ENCODE data around the gene MT1HL1.
"Not testable (repeated sequence)": the region's sequence is repeated elsewhere in the genome, so short reads cannot be mapped to it uniquely, and the experiment has no call there.

Gene MT1HL1

DNA sequence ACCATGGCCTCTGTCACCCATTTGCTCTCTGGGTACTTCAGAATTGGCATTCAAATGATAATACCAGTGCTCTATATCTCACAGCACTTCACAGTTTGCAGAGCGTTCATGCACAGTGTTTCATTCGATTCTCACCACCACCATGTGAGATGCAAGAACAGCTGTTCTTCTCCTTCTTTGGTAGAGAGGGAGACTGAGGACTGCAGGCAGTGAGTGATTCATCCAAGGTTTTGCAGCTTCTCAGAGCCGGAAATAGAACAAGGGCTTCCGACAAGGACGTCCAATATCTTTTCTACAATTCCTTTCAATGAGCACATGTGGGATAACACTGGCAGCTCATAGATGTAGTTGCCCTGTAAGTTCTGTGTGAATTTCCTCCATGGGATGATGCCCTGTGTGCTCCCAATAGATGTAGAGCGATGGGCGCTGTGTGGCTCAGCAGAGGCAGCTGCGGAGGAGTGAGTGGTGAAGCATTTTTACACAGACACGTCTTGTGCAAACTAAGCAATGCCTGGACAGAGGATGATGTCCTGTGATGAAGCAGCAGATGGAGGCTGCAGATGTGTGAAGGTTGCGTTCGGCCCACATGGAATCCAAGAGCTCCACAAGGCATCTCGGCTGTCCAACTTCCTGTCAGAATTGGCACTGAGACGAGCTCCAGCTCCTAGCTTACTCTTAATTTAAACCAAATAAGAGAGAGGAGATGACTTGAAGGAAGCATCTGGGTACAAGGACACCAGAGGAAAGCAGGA lies 24.9 kb downstream of the MT1HL1 start:
- TF ChIP-seq, protein P1, sequence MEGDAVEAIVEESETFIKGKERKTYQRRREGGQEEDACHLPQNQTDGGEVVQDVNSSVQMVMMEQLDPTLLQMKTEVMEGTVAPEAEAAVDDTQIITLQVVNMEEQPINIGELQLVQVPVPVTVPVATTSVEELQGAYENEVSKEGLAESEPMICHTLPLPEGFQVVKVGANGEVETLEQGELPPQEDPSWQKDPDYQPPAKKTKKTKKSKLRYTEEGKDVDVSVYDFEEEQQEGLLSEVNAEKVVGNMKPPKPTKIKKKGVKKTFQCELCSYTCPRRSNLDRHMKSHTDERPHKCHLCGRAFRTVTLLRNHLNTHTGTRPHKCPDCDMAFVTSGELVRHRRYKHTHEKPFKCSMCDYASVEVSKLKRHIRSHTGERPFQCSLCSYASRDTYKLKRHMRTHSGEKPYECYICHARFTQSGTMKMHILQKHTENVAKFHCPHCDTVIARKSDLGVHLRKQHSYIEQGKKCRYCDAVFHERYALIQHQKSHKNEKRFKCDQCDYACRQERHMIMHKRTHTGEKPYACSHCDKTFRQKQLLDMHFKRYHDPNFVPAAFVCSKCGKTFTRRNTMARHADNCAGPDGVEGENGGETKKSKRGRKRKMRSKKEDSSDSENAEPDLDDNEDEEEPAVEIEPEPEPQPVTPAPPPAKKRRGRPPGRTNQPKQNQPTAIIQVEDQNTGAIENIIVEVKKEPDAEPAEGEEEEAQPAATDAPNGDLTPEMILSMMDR (IDR thresholded peaks at IDR 0.05) = no peak
- Histone ChIP-seq H3K27ac (no peak overlapping the region), H3K9me3 (ENCODE audit: control insufficient read depth, low read length) (no peaks in the 10 kb centered on the region)

DNA sequence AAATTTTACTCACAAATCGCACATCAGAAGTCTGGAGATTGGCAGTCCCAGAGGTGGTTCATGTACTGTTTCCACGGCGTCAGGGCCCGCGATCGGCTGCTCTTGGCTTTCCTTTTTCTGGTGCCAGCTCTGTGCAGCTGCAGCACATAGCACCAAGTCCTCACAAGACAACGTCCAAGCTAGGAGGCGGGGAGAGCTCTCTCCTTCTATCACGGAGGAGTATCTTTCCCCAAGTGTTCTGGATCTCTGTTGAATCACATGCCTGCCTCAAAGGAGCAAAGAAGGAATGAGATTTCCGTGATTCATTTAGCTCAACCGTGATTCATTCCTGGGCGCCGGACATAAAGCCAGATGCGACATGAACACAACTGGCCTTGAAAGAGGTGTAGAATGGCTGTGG lies 25.5 kb downstream of the MT1HL1 start:
- H3K4me2 ChIP-seq (ENCODE audit: low read length) = no peak overlapping the region
- no peaks in the 10 kb centered on the region for H3K9me3 ChIP-seq (ENCODE audit: control insufficient read depth, low read length)
- no peaks in the 10 kb centered on the region for H3K4me1 ChIP-seq
- H3K9ac ChIP-seq = no peak overlapping the region
- H3K27ac ChIP-seq = no peak overlapping the region
- no peak overlapping the region for H2AFZ ChIP-seq
- H3K36me3 ChIP-seq (ENCODE audit: control insufficient read depth, insufficient read depth, low read length) = no peaks in the 10 kb centered on the region
- TF ChIP-seq, protein P1 (IDR thresholded peaks at IDR 0.05) = no peak
- H3K27me3 ChIP-seq (ENCODE audit: control insufficient read depth, insufficient read depth, low read length) = no peaks in the 10 kb centered on the region
- H3K79me2 ChIP-seq = no peaks in the 10 kb centered on the region
- no peak overlapping the region for H3K4me3 ChIP-seq (ENCODE audit: low read depth, low read length)

More for the DNA sequence above, 24.9 kb downstream of the MT1HL1 start:
- Histone ChIP-seq H3K4me1 (no peaks in the 10 kb centered on the region), H2AFZ (no peak overlapping the region), H3K4me3 (ENCODE audit: low read depth, low read length) (no peak overlapping the region), H3K79me2 (no peaks in the 10 kb centered on the region), H3K9ac (no peak overlapping the region), H3K36me3 (ENCODE audit: control insufficient read depth, insufficient read depth, low read length) (no peaks in the 10 kb centered on the region), H3K4me2 (ENCODE audit: low read length) (no peak overlapping the region), H3K27me3 (ENCODE audit: control insufficient read depth, insufficient read depth, low read length) (no peaks in the 10 kb centered on the region)

DNA sequence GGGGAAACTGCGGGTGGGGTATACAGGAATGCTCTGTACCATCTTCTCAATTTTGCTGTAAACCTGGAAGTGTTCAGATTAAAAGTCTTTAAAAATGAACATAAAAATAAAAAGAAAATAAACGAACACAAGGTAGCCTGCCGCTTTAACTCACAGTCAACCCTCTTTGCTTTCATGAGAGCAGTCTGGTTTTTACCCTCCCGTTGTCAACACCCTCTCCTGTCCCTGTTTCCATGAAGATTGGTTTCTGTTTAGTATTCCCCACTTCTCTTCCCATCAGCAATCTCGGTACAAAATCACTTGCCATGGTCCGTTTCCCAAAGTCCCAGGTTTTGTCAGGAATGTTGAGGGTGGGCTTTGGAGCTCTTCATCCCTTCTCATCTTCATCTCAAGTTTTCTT lies 28.8 kb downstream of the MT1HL1 start:
- Histone ChIP-seq H3K36me3 (ENCODE audit: control insufficient read depth, insufficient read depth, low read length) (no peaks in the 10 kb centered on the region), H3K4me2 (ENCODE audit: low read length) (no peak overlapping the region), H3K4me1 (no peaks in the 10 kb centered on the region), H3K27me3 (ENCODE audit: control insufficient read depth, insufficient read depth, low read length) (no peaks in the 10 kb centered on the region), H3K27ac (no peak overlapping the region), H2AFZ (no peak overlapping the region), H3K9ac (no peak overlapping the region), H3K9me3 (ENCODE audit: control insufficient read depth, low read length) (no peaks in the 10 kb centered on the region), H3K4me3 (ENCODE audit: low read depth, low read length) (no peak overlapping the region), H3K79me2 (no peaks in the 10 kb centered on the region)
- TF ChIP-seq, protein P1 (IDR thresholded peaks at IDR 0.05) = no peak

DNA sequence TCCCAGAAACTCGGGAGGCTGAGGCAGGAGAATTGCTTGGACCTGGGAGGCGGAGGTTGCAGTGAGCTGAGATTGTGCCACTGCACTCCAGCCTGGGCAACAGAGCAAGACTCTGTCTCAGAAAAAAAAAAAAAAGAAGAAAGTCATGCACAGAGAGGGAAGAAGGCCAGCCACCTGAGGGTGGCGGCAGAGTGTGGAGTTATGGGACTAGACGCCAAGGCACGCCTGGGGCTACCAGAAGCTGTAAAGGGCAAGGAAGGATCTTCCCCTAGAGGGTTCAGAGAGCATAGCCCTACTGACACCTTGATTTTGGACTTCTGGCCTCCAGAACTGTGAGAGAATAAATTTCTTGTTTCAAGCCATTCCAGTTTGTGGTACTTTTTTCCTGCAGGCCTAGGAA lies 30.2 kb downstream of the MT1HL1 start:
- H3K79me2 ChIP-seq; H3K27me3 ChIP-seq (ENCODE audit: control insufficient read depth, insufficient read depth, low read length); H3K36me3 ChIP-seq (ENCODE audit: control insufficient read depth, insufficient read depth, low read length); H3K4me3 ChIP-seq (ENCODE audit: low read depth, low read length); H3K27ac ChIP-seq; H3K9ac ChIP-seq; H3K9me3 ChIP-seq (ENCODE audit: control insufficient read depth, low read length); H3K4me2 ChIP-seq (ENCODE audit: low read length); H3K4me1 ChIP-seq; H2AFZ ChIP-seq: not testable (repeated sequence)

DNA sequence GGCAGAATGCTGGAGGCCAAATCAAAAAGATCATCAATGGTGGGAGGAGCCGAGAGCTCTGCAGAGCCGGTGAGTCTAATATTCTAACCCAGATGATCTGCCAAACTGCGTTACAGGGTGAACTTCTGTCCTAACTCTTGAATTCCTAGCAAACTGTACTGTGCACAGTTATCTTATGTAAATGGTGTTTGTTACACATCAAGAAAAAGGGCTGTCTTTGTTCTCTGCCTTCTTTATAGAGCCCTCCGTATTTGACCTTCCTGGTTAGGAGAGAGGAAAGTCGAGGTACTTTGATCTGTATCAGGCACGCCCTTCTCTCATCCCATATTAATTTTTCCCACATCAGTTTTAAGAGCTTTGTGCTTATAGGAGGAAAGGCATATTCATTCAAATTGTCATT lies 37.6 kb downstream of the MT1HL1 start:
- Histone ChIP-seq H3K36me3 (ENCODE audit: control insufficient read depth, insufficient read depth, low read length) (no peaks in the 10 kb centered on the region), H3K27ac (no peak overlapping the region), H3K9me3 (ENCODE audit: control insufficient read depth, low read length) (no peaks in the 10 kb centered on the region), H3K4me2 (ENCODE audit: low read length) (no peak overlapping the region), H3K4me1 (no peaks in the 10 kb centered on the region), H3K4me3 (ENCODE audit: low read depth, low read length) (no peak overlapping the region), H3K79me2 (no peaks in the 10 kb centered on the region), H2AFZ (no peak overlapping the region), H3K27me3 (ENCODE audit: control insufficient read depth, insufficient read depth, low read length) (no peaks in the 10 kb centered on the region), H3K9ac (no peak overlapping the region)
- TF ChIP-seq, protein P1 (IDR thresholded peaks at IDR 0.05) = no peak

Data from parathyroid adenoma (tissue), 2 donors.